ENCODE data around the gene PRCD. TPM values are rescaled to one million over a fixed set of nuclear protein-coding genes. Genes with fewer than 3 reads are reported as not detected.

Gene PRCD
- total RNA-seq, 1 donor from 2014 or later: 0.52 TPM

DNA sequence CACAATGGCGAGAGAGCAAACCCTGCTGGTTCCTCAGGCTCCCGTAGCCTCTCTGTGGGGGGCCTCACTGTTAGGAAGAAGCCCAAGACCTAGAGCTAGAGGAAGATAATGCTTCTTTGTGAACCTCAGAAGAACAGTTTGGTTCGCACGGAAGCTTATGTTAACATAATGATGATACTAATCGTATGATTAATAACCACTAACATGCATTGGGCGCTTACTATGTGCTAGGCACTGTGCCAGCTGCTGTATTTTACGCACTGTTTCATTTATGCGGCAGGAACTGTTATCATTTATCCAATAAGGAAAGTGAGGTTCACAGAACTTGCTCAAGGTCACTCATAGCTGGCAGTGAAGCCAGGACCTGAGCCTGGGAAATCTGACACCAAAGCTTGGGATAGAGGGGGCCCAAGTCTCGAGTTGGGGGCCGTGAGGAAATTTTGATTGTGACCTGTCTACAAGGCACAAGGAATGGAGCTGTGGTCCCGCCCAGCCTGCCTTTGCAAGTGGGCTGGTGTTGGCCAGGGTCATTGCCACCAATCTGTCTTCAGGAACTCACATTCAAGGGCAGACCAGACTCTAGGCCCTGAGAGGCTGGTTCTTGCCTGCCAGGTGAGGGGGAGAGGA, 6.8 kb downstream of the PRCD start:
- Histone ChIP-seq H3K27ac (ENCODE audit: low read depth, low read length) (peak overlapping the region; percentile 7), H3K4me1 (ENCODE audit: control insufficient read depth in 3 of 3, insufficient read depth in 3 of 3, low read length in 3 of 3) (peaks cover 57 to 70% (median 68%) of the 10 kb centered on the region in 3 donors), H3K4me3 (ENCODE audit: low read length in 3 of 3) (no peak overlapping the region), H3K36me3 (ENCODE audit: control insufficient read depth in 3 of 3, insufficient read depth in 3 of 3, low read length in 3 of 3) (no peaks in the 10 kb centered on the region), H3K9ac (ENCODE audit: low read depth in 1 of 3, low read length in 3 of 3) (peak overlapping the region in 1 of 3 donors; percentile 45), H3K9me3 (ENCODE audit: control insufficient read depth in 3 of 3, low read length in 3 of 3) (no peaks in the 10 kb centered on the region), H3K27me3 (ENCODE audit: control insufficient read depth in 3 of 3, insufficient read depth in 3 of 3, low read length in 3 of 3) (no peaks in the 10 kb centered on the region)

DNA sequence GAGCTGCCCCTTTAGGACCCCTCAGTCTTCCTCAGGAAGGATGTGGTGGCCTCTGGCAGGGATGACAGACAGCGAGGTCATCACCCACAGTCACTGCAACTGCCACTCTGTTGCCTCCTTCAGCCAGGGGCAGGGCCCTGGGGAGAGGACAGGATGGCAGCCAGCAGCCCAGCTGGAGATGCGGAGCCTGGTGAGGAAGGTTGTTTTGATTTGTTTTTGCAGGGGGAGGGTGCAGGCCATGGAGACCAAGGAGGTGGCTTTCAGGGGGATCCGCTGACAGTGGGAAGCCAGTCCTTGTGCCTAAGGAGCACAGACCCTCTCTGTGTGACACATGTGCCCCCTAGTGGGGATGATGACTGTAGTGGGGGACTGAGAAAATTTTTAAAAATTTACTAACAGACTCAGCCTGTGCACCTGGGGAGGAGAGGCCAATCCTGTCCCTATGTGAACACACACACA, 7.4 kb downstream of the PRCD start:
- H3K4me1 ChIP-seq (ENCODE audit: control insufficient read depth in 3 of 3, insufficient read depth in 3 of 3, low read length in 3 of 3): peaks cover 57 to 70% (median 68%) of the 10 kb centered on the region in 3 donors
- H3K4me3 ChIP-seq (ENCODE audit: low read length in 3 of 3): no peak overlapping the region
- no peaks in the 10 kb centered on the region for H3K27me3 ChIP-seq (ENCODE audit: control insufficient read depth in 3 of 3, insufficient read depth in 3 of 3, low read length in 3 of 3)
- H3K36me3 ChIP-seq (ENCODE audit: control insufficient read depth in 3 of 3, insufficient read depth in 3 of 3, low read length in 3 of 3): no peaks in the 10 kb centered on the region
- peak overlapping the region; percentile 7 for H3K27ac ChIP-seq (ENCODE audit: low read depth, low read length)
- H3K9ac ChIP-seq (ENCODE audit: low read depth in 1 of 3, low read length in 3 of 3): peak overlapping the region in 2 of 3 donors; percentile 42 to 45
- H3K9me3 ChIP-seq (ENCODE audit: control insufficient read depth in 3 of 3, low read length in 3 of 3): no peaks in the 10 kb centered on the region

DNA sequence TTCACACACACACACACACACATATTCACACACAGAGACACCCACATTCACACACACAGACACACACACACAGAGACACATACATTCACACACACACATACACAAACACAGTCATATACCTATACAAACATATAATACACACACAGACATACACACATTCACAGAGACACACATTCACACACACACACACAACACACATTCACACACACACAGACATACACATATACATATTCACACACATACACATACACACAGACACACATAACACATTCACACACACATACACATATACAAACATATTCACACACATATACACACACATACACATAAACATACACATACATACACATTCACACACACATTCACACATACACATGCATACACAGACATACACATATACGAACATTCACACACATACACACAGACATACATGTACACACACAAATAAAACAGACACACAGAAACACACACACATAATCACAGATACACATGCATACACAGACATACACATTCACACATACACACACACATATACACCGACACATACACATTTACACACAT, 7.9 kb downstream of the PRCD start:
- H3K9ac ChIP-seq (ENCODE audit: low read depth in 1 of 3, low read length in 3 of 3): peak overlapping the region in 1 of 3 donors; percentile 42
- H3K9me3 ChIP-seq (ENCODE audit: control insufficient read depth in 3 of 3, low read length in 3 of 3): no peaks in the 10 kb centered on the region
- H3K27ac ChIP-seq (ENCODE audit: low read depth, low read length): no peak overlapping the region
- peaks cover 55 to 68% (median 63%) of the 10 kb centered on the region in 3 donors for H3K4me1 ChIP-seq (ENCODE audit: control insufficient read depth in 3 of 3, insufficient read depth in 3 of 3, low read length in 3 of 3)
- H3K4me3 ChIP-seq (ENCODE audit: low read length in 3 of 3): no peak overlapping the region
- H3K27me3 ChIP-seq (ENCODE audit: control insufficient read depth in 3 of 3, insufficient read depth in 3 of 3, low read length in 3 of 3): no peaks in the 10 kb centered on the region
- H3K36me3 ChIP-seq (ENCODE audit: control insufficient read depth in 3 of 3, insufficient read depth in 3 of 3, low read length in 3 of 3): no peaks in the 10 kb centered on the region

DNA sequence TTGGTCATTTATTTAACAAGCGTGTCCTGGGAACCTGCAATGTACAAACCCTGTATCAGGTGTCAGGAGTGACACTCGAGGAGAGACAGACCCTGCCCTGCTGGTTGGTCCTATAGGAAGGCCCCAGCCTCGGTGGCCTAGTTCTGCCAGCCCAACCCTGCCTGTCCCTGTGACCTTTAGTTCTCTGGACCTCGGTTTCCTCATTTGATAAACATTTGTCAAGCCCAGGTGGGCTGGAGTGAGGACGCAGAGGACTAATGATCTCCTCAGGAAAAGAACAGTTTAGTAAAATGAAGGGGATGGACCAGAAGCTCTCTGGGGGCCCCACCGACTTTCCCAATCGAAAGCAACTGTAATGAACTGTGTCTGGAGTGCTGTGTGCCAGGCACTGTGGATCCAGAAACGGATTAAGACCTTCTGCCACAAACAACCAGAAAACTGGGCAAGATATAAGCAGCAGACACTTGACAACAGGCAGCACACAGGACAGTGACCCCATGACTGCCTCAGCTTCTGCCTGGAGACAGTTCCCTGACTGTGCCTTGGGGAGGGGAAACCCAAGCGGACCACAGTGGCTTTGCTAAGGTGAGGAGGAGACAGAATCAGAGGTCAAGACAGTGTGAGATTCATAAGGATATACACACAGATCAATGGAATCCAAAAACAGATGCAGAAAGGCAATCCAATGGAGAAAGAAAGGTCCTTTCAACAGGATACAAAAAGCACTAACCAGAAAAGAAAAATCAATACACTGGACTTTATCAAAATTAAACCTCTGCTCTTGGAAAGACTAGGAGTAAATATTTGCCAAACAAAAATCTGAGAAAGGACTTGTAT, 8.8 kb downstream of the PRCD start:
- Histone ChIP-seq H3K27ac (ENCODE audit: low read depth, low read length) (peak overlapping the region; percentile 42), H3K27me3 (ENCODE audit: control insufficient read depth in 3 of 3, insufficient read depth in 3 of 3, low read length in 3 of 3) (no peaks in the 10 kb centered on the region), H3K36me3 (ENCODE audit: control insufficient read depth in 3 of 3, insufficient read depth in 3 of 3, low read length in 3 of 3) (no peaks in the 10 kb centered on the region), H3K4me1 (ENCODE audit: control insufficient read depth in 3 of 3, insufficient read depth in 3 of 3, low read length in 3 of 3) (peaks cover 46 to 61% (median 61%) of the 10 kb centered on the region in 3 donors), H3K9ac (ENCODE audit: low read depth in 1 of 3, low read length in 3 of 3) (peak overlapping the region; percentile 33 to 61 (median 40)), H3K9me3 (ENCODE audit: control insufficient read depth in 3 of 3, low read length in 3 of 3) (no peaks in the 10 kb centered on the region), H3K4me3 (ENCODE audit: low read length in 3 of 3) (no peak overlapping the region)

DNA sequence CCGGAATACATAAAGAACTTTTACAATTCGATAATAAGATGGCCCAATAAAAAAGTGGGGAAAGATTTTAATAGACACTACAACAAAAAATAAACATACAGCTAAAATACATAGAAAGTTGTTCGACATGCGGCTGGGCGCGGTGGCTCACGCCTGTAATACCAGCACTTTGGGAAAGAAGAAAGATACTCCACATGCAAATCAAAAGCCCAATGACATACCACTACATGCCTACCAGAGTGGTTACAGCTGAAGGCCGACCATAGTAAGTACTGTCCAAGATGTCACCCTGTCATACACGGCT, 9.3 kb downstream of the PRCD start:
- no peak overlapping the region for H3K4me3 ChIP-seq (ENCODE audit: low read length in 3 of 3)
- H3K27me3 ChIP-seq (ENCODE audit: control insufficient read depth in 3 of 3, insufficient read depth in 3 of 3, low read length in 3 of 3): no peaks in the 10 kb centered on the region
- H3K9ac ChIP-seq (ENCODE audit: low read depth in 1 of 3, low read length in 3 of 3): no peak overlapping the region
- no peak overlapping the region for H3K27ac ChIP-seq (ENCODE audit: low read depth, low read length)
- no peaks in the 10 kb centered on the region for H3K36me3 ChIP-seq (ENCODE audit: control insufficient read depth in 3 of 3, insufficient read depth in 3 of 3, low read length in 3 of 3)
- H3K4me1 ChIP-seq (ENCODE audit: control insufficient read depth in 3 of 3, insufficient read depth in 3 of 3, low read length in 3 of 3): peaks cover 41 to 61% (median 61%) of the 10 kb centered on the region in 3 donors
- no peaks in the 10 kb centered on the region for H3K9me3 ChIP-seq (ENCODE audit: control insufficient read depth in 3 of 3, low read length in 3 of 3)

DNA sequence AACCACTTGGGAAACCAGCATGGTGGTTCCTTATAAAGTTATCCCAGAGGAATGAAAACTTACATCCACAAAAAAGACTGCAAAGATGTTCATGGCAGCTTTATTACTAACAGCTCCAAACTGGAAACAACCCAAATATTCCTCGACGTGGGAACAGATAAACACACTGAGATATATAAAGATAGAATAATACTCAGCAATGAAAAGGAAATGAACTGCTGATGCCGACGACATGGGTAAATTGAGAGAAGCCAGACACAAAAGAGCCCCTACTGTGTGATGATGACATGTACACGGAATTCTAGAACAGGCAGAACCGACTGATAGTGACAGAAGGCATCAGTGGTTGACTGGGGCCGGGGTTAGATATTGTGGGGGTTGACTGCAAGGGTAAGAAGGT, 9.7 kb downstream of the PRCD start:
- Histone ChIP-seq H3K4me1 (ENCODE audit: control insufficient read depth in 3 of 3, insufficient read depth in 3 of 3, low read length in 3 of 3) (peaks cover 40 to 61% (median 61%) of the 10 kb centered on the region in 3 donors), H3K36me3 (ENCODE audit: control insufficient read depth in 3 of 3, insufficient read depth in 3 of 3, low read length in 3 of 3) (no peaks in the 10 kb centered on the region), H3K27me3 (ENCODE audit: control insufficient read depth in 3 of 3, insufficient read depth in 3 of 3, low read length in 3 of 3) (no peaks in the 10 kb centered on the region), H3K4me3 (ENCODE audit: low read length in 3 of 3) (no peak overlapping the region), H3K9ac (ENCODE audit: low read depth in 1 of 3, low read length in 3 of 3) (no peak overlapping the region), H3K9me3 (ENCODE audit: control insufficient read depth in 3 of 3, low read length in 3 of 3) (no peaks in the 10 kb centered on the region), H3K27ac (ENCODE audit: low read depth, low read length) (no peak overlapping the region)

DNA sequence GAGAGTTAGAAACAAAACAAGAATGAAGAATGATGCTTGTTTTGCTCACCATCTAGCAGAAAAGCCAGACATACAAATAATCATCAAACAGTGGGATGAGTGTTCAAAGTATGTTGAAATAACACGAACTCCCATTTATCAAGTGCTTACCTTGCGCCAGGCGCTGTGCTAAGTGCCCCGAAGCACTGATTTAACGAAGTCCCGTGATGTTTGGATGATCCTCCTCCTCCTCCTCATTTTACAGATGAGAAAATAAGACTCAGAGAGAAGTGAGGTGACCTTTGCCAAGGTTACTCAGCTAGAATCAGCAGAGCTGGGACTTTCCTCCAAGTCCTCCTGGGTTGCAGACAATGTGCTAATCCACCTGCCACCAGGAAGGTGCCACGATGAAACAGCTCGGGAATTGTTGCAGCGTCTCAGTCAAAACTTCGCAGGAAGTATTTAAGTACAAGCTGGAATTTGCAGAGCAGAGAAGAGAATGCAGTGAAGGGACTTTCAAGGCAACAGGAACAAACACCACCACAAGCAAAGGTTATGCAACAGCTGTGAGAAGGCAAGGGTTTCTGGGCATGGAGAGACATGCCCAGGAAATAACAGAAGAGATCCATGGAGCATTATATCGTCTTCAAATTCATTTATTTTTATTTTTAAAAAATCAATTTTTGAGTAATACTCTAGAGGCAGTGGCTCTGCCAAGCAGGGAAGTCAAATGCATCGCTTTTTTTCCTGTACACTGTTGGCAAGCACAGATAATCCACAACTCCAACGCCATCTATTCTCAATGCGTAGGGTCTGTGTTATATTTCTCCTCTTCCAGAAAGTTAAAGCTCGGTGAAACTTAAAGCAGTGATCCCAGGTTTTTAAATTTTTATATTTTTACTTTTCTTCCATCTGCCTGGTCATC, 11.1 kb downstream of the PRCD start:
- H3K4me1 ChIP-seq (ENCODE audit: control insufficient read depth in 3 of 3, insufficient read depth in 3 of 3, low read length in 3 of 3): peaks cover 35 to 49% (median 48%) of the 10 kb centered on the region in 3 donors
- H3K27me3 ChIP-seq (ENCODE audit: control insufficient read depth in 3 of 3, insufficient read depth in 3 of 3, low read length in 3 of 3): no peaks in the 10 kb centered on the region
- no peak overlapping the region for H3K27ac ChIP-seq (ENCODE audit: low read depth, low read length)
- no peaks in the 10 kb centered on the region for H3K36me3 ChIP-seq (ENCODE audit: control insufficient read depth in 3 of 3, insufficient read depth in 3 of 3, low read length in 3 of 3)
- no peaks in the 10 kb centered on the region for H3K9me3 ChIP-seq (ENCODE audit: control insufficient read depth in 3 of 3, low read length in 3 of 3)
- H3K4me3 ChIP-seq (ENCODE audit: low read length in 3 of 3): no peak overlapping the region
- no peak overlapping the region for H3K9ac ChIP-seq (ENCODE audit: low read depth in 1 of 3, low read length in 3 of 3)

DNA sequence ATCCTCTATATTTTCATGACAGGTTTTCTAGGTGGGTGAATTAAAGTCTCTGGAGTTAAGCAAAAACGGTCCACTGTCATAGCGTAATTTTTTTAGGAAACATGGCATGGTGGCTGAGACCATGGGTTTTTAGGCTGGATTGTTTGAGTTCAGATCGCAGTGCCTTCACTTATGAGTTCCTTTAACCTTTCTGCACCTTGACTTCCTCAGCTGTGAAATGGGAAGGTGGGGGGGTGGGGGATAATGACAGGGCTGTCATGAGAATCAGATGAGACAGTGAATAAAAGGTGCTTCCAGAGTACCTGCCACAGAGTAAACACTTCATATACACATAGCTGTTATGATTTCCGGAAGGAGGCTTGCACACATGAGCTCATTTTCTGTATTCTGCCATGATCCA, 11.8 kb downstream of the PRCD start:
- no peaks in the 10 kb centered on the region for H3K27me3 ChIP-seq (ENCODE audit: control insufficient read depth in 3 of 3, insufficient read depth in 3 of 3, low read length in 3 of 3)
- no peak overlapping the region for H3K9ac ChIP-seq (ENCODE audit: low read depth in 1 of 3, low read length in 3 of 3)
- no peaks in the 10 kb centered on the region for H3K36me3 ChIP-seq (ENCODE audit: control insufficient read depth in 3 of 3, insufficient read depth in 3 of 3, low read length in 3 of 3)
- H3K4me1 ChIP-seq (ENCODE audit: control insufficient read depth in 3 of 3, insufficient read depth in 3 of 3, low read length in 3 of 3): peaks cover 31 to 45% (median 43%) of the 10 kb centered on the region in 3 donors
- H3K9me3 ChIP-seq (ENCODE audit: control insufficient read depth in 3 of 3, low read length in 3 of 3): no peaks in the 10 kb centered on the region
- no peak overlapping the region for H3K27ac ChIP-seq (ENCODE audit: low read depth, low read length)
- H3K4me3 ChIP-seq (ENCODE audit: low read length in 3 of 3): no peak overlapping the region

DNA sequence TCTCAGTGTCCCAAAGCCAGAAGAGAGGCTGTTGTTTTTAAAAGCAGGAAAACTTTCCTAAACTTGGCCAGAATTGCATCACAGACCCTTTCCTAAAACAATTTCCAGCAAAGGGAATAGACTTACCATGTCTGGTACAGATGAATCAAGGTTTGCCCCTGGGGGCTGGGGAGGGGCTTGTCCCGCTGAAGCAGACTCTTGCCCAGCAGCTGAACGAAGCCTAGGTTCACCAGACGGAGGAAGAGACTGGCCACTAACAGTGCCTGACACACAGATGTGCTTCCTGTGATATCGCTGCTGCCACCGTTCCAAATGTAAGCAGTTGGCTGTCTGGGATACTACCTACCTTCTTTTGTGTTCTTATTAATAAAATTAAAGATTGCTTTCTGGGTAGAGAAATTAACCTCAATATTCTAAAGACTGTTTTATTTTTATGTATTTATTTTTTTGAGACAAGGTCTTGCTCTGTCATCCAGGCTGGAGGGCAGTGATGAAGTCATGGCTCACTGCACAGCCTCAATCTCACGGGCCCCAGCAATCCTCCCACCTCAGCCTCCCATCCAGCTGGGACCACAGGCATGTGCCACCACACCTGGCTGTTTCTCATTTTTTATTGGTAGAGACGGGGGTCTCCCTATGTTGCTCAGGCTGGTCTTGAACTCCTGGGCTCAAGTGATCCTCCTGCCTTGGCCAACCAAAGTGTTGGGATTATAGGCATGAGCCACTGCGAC, 13.5 kb downstream of the PRCD start:
- Histone ChIP-seq H3K9ac (ENCODE audit: low read depth in 1 of 3, low read length in 3 of 3) (peak overlapping the region; percentile 1 to 32 (median 2)), H3K27me3 (ENCODE audit: control insufficient read depth in 3 of 3, insufficient read depth in 3 of 3, low read length in 3 of 3) (no peaks in the 10 kb centered on the region), H3K9me3 (ENCODE audit: control insufficient read depth in 3 of 3, low read length in 3 of 3) (no peaks in the 10 kb centered on the region), H3K4me3 (ENCODE audit: low read length in 3 of 3) (no peak overlapping the region), H3K36me3 (ENCODE audit: control insufficient read depth in 3 of 3, insufficient read depth in 3 of 3, low read length in 3 of 3) (no peaks in the 10 kb centered on the region), H3K4me1 (ENCODE audit: control insufficient read depth in 3 of 3, insufficient read depth in 3 of 3, low read length in 3 of 3) (peaks cover 25 to 43% (median 33%) of the 10 kb centered on the region in 3 donors), H3K27ac (ENCODE audit: low read depth, low read length) (peak overlapping the region; percentile 66)
